Testis (tissue), 2 donors: ENCODE measurements around the gene NLRX1.
A peak's percentile ranks its signal among the peaks of the same experiment; 100 is the strongest.

ENCODE experiments used
- POLR2A ChIP-seq: fragments of 450-650 bp; IDR thresholded peaks from one replicate; pipeline ENCODE4 v1.6.1; 2017; ENCODE audit warnings: antibody characterized with exemption, mild to moderate bottlenecking, moderate library complexity
- TF ChIP-seq, protein P1 (sequence below), 3 experiments: fragments of 450-650 bp in 2 of 3; fragments of 200-600 bp in 1 of 3; sonication (generic) in 1 of 3; IDR thresholded peaks; one replicate each; pipeline ENCODE4 v1.5.1; 2016 to 2019; ENCODE audit warnings: antibody characterized with exemption in 3 of 3, mild to moderate bottlenecking in 2 of 3, moderate library complexity in 1 of 3

DNA sequence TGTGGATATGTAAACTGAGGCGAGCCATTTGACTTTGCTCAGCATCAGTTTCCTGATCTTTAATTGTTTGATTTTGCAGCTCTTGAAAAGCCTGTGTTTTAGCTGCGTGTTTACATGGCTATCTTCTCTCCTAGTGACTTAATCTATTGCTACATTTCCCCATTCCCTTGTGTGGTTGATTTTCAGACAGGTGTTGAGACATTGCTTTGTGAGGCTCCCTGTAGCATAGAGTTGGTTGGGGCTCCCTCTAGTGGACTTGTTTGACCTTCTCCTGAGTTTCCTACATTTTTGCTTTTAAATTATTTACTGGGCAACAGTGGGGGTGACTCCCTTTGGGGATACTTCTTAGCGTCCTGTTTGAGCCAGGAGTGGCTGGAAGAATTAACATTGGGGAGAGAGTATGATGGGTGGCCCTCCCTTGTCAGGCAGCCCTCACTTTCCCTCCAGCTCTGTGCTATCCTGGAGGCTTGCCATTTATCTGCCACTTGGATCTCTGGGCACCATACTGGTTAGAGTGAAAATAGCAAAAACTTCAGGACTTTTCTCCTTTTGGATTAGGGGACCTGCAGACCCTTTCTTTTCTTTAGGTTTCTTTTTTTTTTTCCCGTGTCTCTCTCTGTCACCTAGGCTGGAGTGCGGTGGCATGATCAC is 28.4 kb downstream of the NLRX1 start:
- no peak for TF ChIP-seq POLR2A
- TF ChIP-seq, protein P1, sequence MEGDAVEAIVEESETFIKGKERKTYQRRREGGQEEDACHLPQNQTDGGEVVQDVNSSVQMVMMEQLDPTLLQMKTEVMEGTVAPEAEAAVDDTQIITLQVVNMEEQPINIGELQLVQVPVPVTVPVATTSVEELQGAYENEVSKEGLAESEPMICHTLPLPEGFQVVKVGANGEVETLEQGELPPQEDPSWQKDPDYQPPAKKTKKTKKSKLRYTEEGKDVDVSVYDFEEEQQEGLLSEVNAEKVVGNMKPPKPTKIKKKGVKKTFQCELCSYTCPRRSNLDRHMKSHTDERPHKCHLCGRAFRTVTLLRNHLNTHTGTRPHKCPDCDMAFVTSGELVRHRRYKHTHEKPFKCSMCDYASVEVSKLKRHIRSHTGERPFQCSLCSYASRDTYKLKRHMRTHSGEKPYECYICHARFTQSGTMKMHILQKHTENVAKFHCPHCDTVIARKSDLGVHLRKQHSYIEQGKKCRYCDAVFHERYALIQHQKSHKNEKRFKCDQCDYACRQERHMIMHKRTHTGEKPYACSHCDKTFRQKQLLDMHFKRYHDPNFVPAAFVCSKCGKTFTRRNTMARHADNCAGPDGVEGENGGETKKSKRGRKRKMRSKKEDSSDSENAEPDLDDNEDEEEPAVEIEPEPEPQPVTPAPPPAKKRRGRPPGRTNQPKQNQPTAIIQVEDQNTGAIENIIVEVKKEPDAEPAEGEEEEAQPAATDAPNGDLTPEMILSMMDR (IDR thresholded peaks at IDR 0.05): peak; percentile 69 to 77 (median 73)
